K562 (cell line): Measurements from ENCODE around the gene CFAP20. TPM values are rescaled to one million over a fixed set of nuclear protein-coding genes. Genes with fewer than 3 reads are reported as not detected.

Experiments
- ATAC-seq: fragments of 200-7000 bp; cut with Tn5 transposase; 3 replicates; pipeline ENCODE4 v1.9.1; 2020; ENCODE audit warnings: moderate library complexity
- BruUV-seq: library from RNA; stranded (reverse); fragments of 400-500 nt; replicated peaks from 2 replicates; lab custom pipeline; 2021; lab: Mats Ljungman, UMichigan
- CTCF ChIA-PET: fragments of 300-600 bp; formaldehyde crosslinking; extraction: SDS; loops from one replicate; lab custom pipeline; 2021; ENCODE audit warnings: low intra/inter-chr PET ratio; lab: Yijun Ruan, JAX
- POLR2A ChIA-PET: fragments of 300-600, 350-650 bp; sonication (Branson Sonifier 250); formaldehyde crosslinking; extraction: SDS; loops from one replicate; lab custom pipeline; 2021; ENCODE audit warnings: antibody characterized with exemption, inconsistent platforms; lab: Yijun Ruan, JAX
- DNase-seq, 4 experiments: peaks; one replicate each; pipeline versions ENCODE4 v3.0.0 to v3.0.0-alpha.2; 2011 to 2018; ENCODE audit warnings: low spot score in 3 of 4, mixed read lengths in 3 of 4; ENCODE audit errors: extremely low read depth in 1 of 4
- FAIRE-seq: peaks from 2 replicates; lab custom pipeline; 2011; peaks lifted over from hg19 to GRCh38; lab: Jason Lieb, UNC
- H2AFZ ChIP-seq: 2 replicates; pipeline ENCODE4 v1.6.0; 2011; ENCODE audit warnings: low read depth, low read length, control low read depth, inconsistent platforms
- H3K27ac ChIP-seq: fragments of 200-600 bp; 3 replicates; pipeline ENCODE4 v1.8.0; 2011; ENCODE audit warnings: low read depth, mild to moderate bottlenecking, control low read depth, inconsistent platforms, low read length, moderate library complexity, mixed read lengths; ENCODE audit errors: extremely low read depth
- H3K27me3 ChIP-seq, 2 experiments: fragments of 300-600 bp in 1 of 2; 2 replicates in 1 of 2; 3 replicates in 1 of 2; pipeline versions ENCODE4 v1.6.0 to v1.8.0; 2011; ENCODE audit warnings: inconsistent platforms in 2 of 2, low read length in 2 of 2, mild to moderate bottlenecking in 1 of 2, mixed read lengths in 1 of 2, moderate library complexity in 1 of 2; ENCODE audit not compliant: control insufficient read depth in 2 of 2, insufficient read depth in 2 of 2
- H3K36me3 ChIP-seq: fragments of 300-600 bp; 3 replicates; pipeline ENCODE4 v1.8.0; 2011; ENCODE audit warnings: mild to moderate bottlenecking, low read length, inconsistent platforms; ENCODE audit not compliant: control insufficient read depth, insufficient read depth
- H3K4me1 ChIP-seq, 2 experiments: fragments of 200-600 bp in 1 of 2; replicated peaks in 1 of 2; 2 replicates in 1 of 2; 3 replicates in 1 of 2; pipeline versions ENCODE4 v1.5.1 to v1.8.0; 2011; ENCODE audit warnings: inconsistent platforms in 2 of 2, low read length in 2 of 2, mild to moderate bottlenecking in 1 of 2, mixed read lengths in 1 of 2, moderate library complexity in 1 of 2; ENCODE audit not compliant: control insufficient read depth in 2 of 2, insufficient read depth in 2 of 2
- H3K4me2 ChIP-seq: 2 replicates; pipeline ENCODE4 v1.6.1; 2011; ENCODE audit warnings: low read length, control low read depth, inconsistent platforms, mixed read lengths; ENCODE audit not compliant: insufficient read depth
- H3K4me3 ChIP-seq: fragments of 200-600 bp; sonication (generic), shearing (Covaris generic); 2 replicates; pipeline ENCODE4 v1.5.1; 2016; ENCODE audit warnings: control low read depth, inconsistent platforms
- H3K79me2 ChIP-seq: fragments of 200-600 bp; 3 replicates; pipeline ENCODE4 v1.8.0; 2011; ENCODE audit warnings: low read length, inconsistent platforms; ENCODE audit not compliant: control insufficient read depth, insufficient read depth
- H3K9ac ChIP-seq, 2 experiments: 2 replicates each; pipeline versions ENCODE4 v1.6.0 to v1.6.1; 2011; ENCODE audit warnings: low read depth in 2 of 2, low read length in 2 of 2, control low read depth in 1 of 2, inconsistent platforms in 1 of 2, mild to moderate bottlenecking in 1 of 2, mixed read lengths in 1 of 2; ENCODE audit not compliant: insufficient read depth in 1 of 2
- H3K9me1 ChIP-seq: one replicate; pipeline ENCODE4 v1.6.0; 2011; ENCODE audit warnings: inconsistent platforms, mild to moderate bottlenecking, low read length, moderate library complexity; ENCODE audit not compliant: control insufficient read depth, insufficient read depth
- H3K9me3 ChIP-seq: replicated peaks from 2 replicates; pipeline ENCODE4 v1.5.1; 2011; ENCODE audit warnings: low read depth, low read length, inconsistent platforms; ENCODE audit not compliant: control insufficient read depth, insufficient read depth
- H4K20me1 ChIP-seq: replicated peaks from 2 replicates; pipeline ENCODE4 v1.6.1; 2011; ENCODE audit warnings: low read length, inconsistent platforms, mixed read lengths; ENCODE audit not compliant: control insufficient read depth, insufficient read depth
- ARHGAP35 ChIP-seq: fragments of 450-650 bp; IDR thresholded peaks from 2 replicates; pipeline ENCODE4 v1.6.1; 2018; ENCODE audit not compliant: partially characterized antibody
- DPF2 ChIP-seq: fragments of 450-650 bp; IDR thresholded peaks from 2 replicates; pipeline ENCODE4 v1.6.1; 2016
- EZH2 ChIP-seq: IDR thresholded peaks from 2 replicates; pipeline ENCODE4 v1.6.1; 2012; ENCODE audit warnings: low read depth, mild to moderate bottlenecking, inconsistent platforms, low read length, borderline replicate concordance
- ID3 ChIP-seq, 2 experiments: fragments of 250-450 bp in 1 of 2; fragments of 450-650 bp in 1 of 2; sonication (Bioruptor Pico) in 1 of 2; IDR thresholded peaks; 2 replicates each; pipeline versions ENCODE4 v1.6.1 to v1.8.0; 2016 to 2021; ENCODE audit warnings: mild to moderate bottlenecking in 2 of 2, moderate library complexity in 2 of 2, missing compliant biosample characterization in 1 of 2, missing genetic modification characterization in 1 of 2
- KDM2B ChIP-seq: fragments of 250-450 bp; sonication (Bioruptor Pico); IDR thresholded peaks from 2 replicates; pipeline ENCODE4 v1.8.0; 2021; ENCODE audit warnings: mild to moderate bottlenecking, moderate library complexity
- KDM5B ChIP-seq: fragments of 200-600 bp; sonication (generic); IDR thresholded peaks from 2 replicates; pipeline ENCODE4 v1.6.1; 2012; ENCODE audit warnings: low read depth, mild to moderate bottlenecking, moderate library complexity, low read length, control low read depth, inconsistent platforms; ENCODE audit not compliant: insufficient replicate concordance
- NONO ChIP-seq, 2 experiments: fragments of 200-400 bp in 1 of 2; fragments of 450-650 bp in 1 of 2; formaldehyde crosslinking in 1 of 2; IDR thresholded peaks; 2 replicates each; pipeline ENCODE4 v1.6.1; 2017; ENCODE audit warnings: low read depth in 2 of 2, mild to moderate bottlenecking in 2 of 2, moderate library complexity in 2 of 2, low read length in 1 of 2
- PML ChIP-seq: IDR thresholded peaks from 2 replicates; pipeline ENCODE4 v1.6.1; 2012; ENCODE audit warnings: low read length, inconsistent platforms
- RAD21 ChIP-seq, 2 experiments: fragments of 250-450 bp in 1 of 2; fragments of 450-650 bp in 1 of 2; sonication (Bioruptor Pico) in 1 of 2; formaldehyde crosslinking in 1 of 2; IDR thresholded peaks in 1 of 2; conservative IDR thresholded peaks in 1 of 2; 2 replicates each; pipeline versions ENCODE4 v1.4.0 to v1.8.0; 2020 to 2022; ENCODE audit warnings: mild to moderate bottlenecking in 2 of 2, moderate library complexity in 1 of 2
- SMAD4 ChIP-seq: fragments of 250-450 bp; sonication (Bioruptor Pico); conservative IDR thresholded peaks from 2 replicates; pipeline ENCODE4 v1.8.0; 2021; ENCODE audit warnings: inconsistent platforms, mild to moderate bottlenecking, moderate library complexity
- SRF ChIP-seq, 2 experiments: fragments of 250-450, 450-650 bp in 1 of 2; sonication (Bioruptor Pico) in 1 of 2; sonication (generic) in 1 of 2; formaldehyde crosslinking; IDR thresholded peaks; 2 replicates each; pipeline versions ENCODE4 v1.5.0 to v1.5.1; 2020 to 2022; ENCODE audit warnings: mild to moderate bottlenecking in 1 of 2, missing genetic modification reagents in 1 of 2
- STAT5B ChIP-seq: fragments of 250-450 bp; sonication (Bioruptor Pico); IDR thresholded peaks from 2 replicates; pipeline ENCODE4 v1.8.0; 2021; ENCODE audit warnings: mild to moderate bottlenecking, inconsistent platforms
- YBX1 ChIP-seq: fragments of 450-650 bp; IDR thresholded peaks from 2 replicates; pipeline ENCODE4 v1.7.1; 2016; ENCODE audit warnings: mild to moderate bottlenecking
- ZBED1 ChIP-seq: IDR thresholded peaks from 2 replicates; pipeline ENCODE4 v1.6.1; 2014
- ZBTB7A ChIP-seq: IDR thresholded peaks from 2 replicates; pipeline ENCODE4 v1.6.1; 2011; ENCODE audit warnings: low read depth, mild to moderate bottlenecking, low read length, moderate library complexity, borderline replicate concordance; ENCODE audit not compliant: control insufficient read depth
- ZNF175 ChIP-seq: fragments of 200-800 bp; sonication (Bioruptor generic); IDR thresholded peaks from 2 replicates; pipeline ENCODE4 v1.6.1; 2016; ENCODE audit warnings: low read depth, mild to moderate bottlenecking, missing genetic modification characterization, missing compliant biosample characterization
- ZNF197 ChIP-seq: fragments of 200-800 bp; sonication (Bioruptor generic); IDR thresholded peaks from 2 replicates; pipeline ENCODE4 v1.6.1; 2016; ENCODE audit warnings: low read depth, missing genetic modification characterization, missing compliant biosample characterization
- ZNF639 ChIP-seq, 2 experiments: fragments of 200-800 bp in 1 of 2; sonication (Bioruptor generic) in 1 of 2; sonication (generic) in 1 of 2; formaldehyde crosslinking in 1 of 2; IDR thresholded peaks in 1 of 2; conservative IDR thresholded peaks in 1 of 2; 2 replicates each; pipeline versions ENCODE4 v1.5.0 to v1.6.1; 2016 to 2020; ENCODE audit warnings: missing compliant biosample characterization in 1 of 2, missing genetic modification characterization in 1 of 2, missing genetic modification reagents in 1 of 2
- ZNF75A ChIP-seq: fragments of 450-650 bp; formaldehyde crosslinking; IDR thresholded peaks from 2 replicates; pipeline ENCODE4 v1.4.0; 2020; ENCODE audit warnings: mild to moderate bottlenecking
- WGBS: fragments of 100-300 bp; shearing (Covaris generic); methylation state at CpG from one replicate; pipeline ENCODE4 v1.1.6; 2016; ENCODE audit warnings: low coverage, mixed read lengths; ENCODE audit not compliant: insufficient coverage; ENCODE audit errors: missing lambda C conversion rate; 5-methylcytosine and 5-hydroxymethylcytosine counted together
- in situ Hi-C: fragments of 300-500 bp; cut with MboI; formaldehyde crosslinking; loops from 4 replicates; pipeline ENCODE4 v1.15.0; 2018; ENCODE audit warnings: inconsistent platforms, mixed read lengths
- intact Hi-C: fragments of 100-400 bp; cut with micrococcal nuclease; formaldehyde crosslinking; loops from 2 replicates; pipeline ENCODE4 v1.14.2; 2022
- polyA plus RNA-seq, 8 experiments: library from polyadenylated mRNA; depleted of rRNA in 4 of 8; stranded (reverse) in 5 of 8; unstranded in 3 of 8; fragments of >200 nt; fragmentation: Nextera tagmentation in 2 of 8; fragmentation: Illumina TruSeq in 1 of 8; extraction: Ambion mirVana in 2 of 8; extraction: Trizol in 1 of 8; gene quantifications; 2 replicates each; pipeline versions ENCODE4 v1.2.1 to v1.2.3, GENCODE V29; 2011 to 2014; ENCODE audit warnings: inconsistent platforms in 1 of 8, missing spikeins in 1 of 8
- total RNA-seq, 7 experiments: library from RNA; depleted of rRNA in 6 of 7; stranded (reverse); fragments of >200 nt in 6 of 7; fragmentation: Illumina TruSeq in 2 of 7; extraction: Trizol in 2 of 7; gene quantifications; 2 replicates each; pipeline versions ENCODE4 v1.2.1 to v1.2.3, GENCODE V29; 2011 to 2021; ENCODE audit warnings: low replicate concordance in 1 of 7

Gene CFAP20
- total and polyA plus RNA-seq, 9 of the 15 experiments (the other 6 are each of a cell fraction or from before 2014, with no cell fraction given), result 20.5 to 90.5 (median 75.3) TPM

- no peak for TF ChIP-seq ZNF175 (CRISPR knock-in tag)
- TF ChIP-seq SRF (CRISPR knock-in tag; IDR thresholded peaks at IDR 0.05), result no peak
- TF ChIP-seq STAT5B (CRISPR knock-in tag), result no peak
- TF ChIP-seq NONO (IDR thresholded peaks at IDR 0.05; ENCODE audit: low read depth in 2 of 2, low read length in 1 of 2), result no peak
Observed at GRCh38 chr16:58109330-58109729, 19.9 kb downstream of the CFAP20 start (continued).

GRCh38 chr16:58107709-58108108, 21.5 kb downstream of the CFAP20 start:
- ATAC-seq (no peak), DNase-seq (no peak), FAIRE-seq (no peak)
- Histone ChIP-seq H3K4me1 (no peaks in the 10 kb centered on the region; a peak in 1 of 5 replicates), H3K27ac (no peak overlapping the region), H3K9me3 (no peaks in the 10 kb centered on the region), H2AFZ (no peak overlapping the region), H3K36me3 (0 out of 3 replicates have a peak, but pooled peaks cover 1% of the 10 kb centered on the region), H3K4me3 (no peak overlapping the region), H3K9me1 (no peaks in the 10 kb centered on the region), H3K9ac (no peak overlapping the region), H3K79me2 (no peaks in the 10 kb centered on the region), H3K27me3 (no peaks in the 10 kb centered on the region; a peak in 1 of 5 replicates), H3K4me2 (no peak overlapping the region), H4K20me1 (no peaks in the 10 kb centered on the region)
- in situ Hi-C loops (no loop called here), intact Hi-C loops (no loop called here)
- ChIA-PET CTCF (interaction anchor here (0.6 kb wide), 1 partner anchor 14 kb away, joined by 3 read pairs; no protein-coding TSS in a partner anchor), POLR2A (interaction anchor here (1.1 to 1.7 kb wide), 2 partner anchors 8 kb away, joined by 4 to 7 read pairs; no protein-coding TSS in a partner anchor)
- 7% methylated on average over 2 of the region's 2 CpGs for WGBS
- no TSS peak for BruUV-seq
- TF ChIP-seq ZNF197 (CRISPR knock-in tag), result no peak
- no peak for TF ChIP-seq EZH2
- no peak for TF ChIP-seq KDM5B
- no peak for TF ChIP-seq PML
- no peak for TF ChIP-seq ZBTB7A
- no peak for TF ChIP-seq ID3 (CRISPR knock-in tag; IDR thresholded peaks at IDR 0.05)
- no peak for TF ChIP-seq ID3 (tag; IDR thresholded peaks at IDR 0.05)
- no peak for TF ChIP-seq RAD21 (CRISPR knock-in tag; conservative IDR thresholded peaks at IDR 0.05 in 1 of 2, IDR thresholded peaks at IDR 0.05 in 1 of 2)
- no peak for TF ChIP-seq YBX1
- TF ChIP-seq ZNF639 (CRISPR knock-in tag; conservative IDR thresholded peaks at IDR 0.05 in 1 of 2, IDR thresholded peaks at IDR 0.05 in 1 of 2), result no peak
- TF ChIP-seq DPF2, result no peak
- TF ChIP-seq ZNF75A (CRISPR knock-in tag), result no peak
- no peak for TF ChIP-seq SMAD4 (CRISPR knock-in tag)
- TF ChIP-seq ZBED1, result no peak
- no peak for TF ChIP-seq KDM2B (CRISPR knock-in tag)
- no peak for TF ChIP-seq ARHGAP35
